HG02759 (cell line): ENCODE measurements around the gene DPM2.

Experiments used
- ATAC-seq: cut with Tn5 transposase; IDR thresholded peaks from one replicate; pipeline ENCODE4 v1.9.1; 2021; ENCODE audit warnings: mild to moderate bottlenecking, moderate library complexity; ENCODE audit not compliant: unreplicated experiment

Gene DPM2

DNA sequence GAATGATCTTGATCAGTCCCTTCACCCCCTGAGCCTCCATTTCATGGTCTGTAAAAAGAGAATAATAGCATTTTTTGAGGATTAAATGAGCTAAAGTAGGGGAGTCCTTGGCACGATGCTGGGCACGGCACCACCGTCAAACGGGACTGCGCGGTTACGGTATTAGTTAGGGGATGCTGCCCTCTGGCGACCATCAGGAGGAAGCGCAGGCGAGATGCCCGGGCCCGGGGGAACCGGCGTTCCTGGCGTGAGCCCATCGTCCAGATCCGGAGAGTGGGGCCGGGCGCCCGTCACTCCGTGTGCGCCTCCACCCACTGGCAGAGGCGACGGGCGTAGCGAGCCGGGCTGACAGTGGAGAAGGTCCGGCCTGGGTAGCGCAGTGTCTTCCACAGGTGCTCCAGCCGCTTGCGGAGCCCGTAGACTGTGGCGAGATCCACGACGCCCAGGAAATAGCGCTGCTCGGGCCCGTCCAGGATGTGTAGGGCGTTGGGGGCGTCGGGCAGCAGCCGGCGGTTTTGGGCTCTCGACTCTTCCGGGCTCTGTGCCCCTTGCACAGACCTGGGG is 16.0 kb downstream of the DPM2 start:
- no peak for ATAC-seq

GRCh38 chr9:127920794-127921193 is 16.9 kb downstream of the DPM2 start:
- ATAC-seq = no peak

- ATAC-seq = no peak
Observed at GRCh38 chr9:127919253-127919815, 18.3 kb downstream of the DPM2 start.

DNA sequence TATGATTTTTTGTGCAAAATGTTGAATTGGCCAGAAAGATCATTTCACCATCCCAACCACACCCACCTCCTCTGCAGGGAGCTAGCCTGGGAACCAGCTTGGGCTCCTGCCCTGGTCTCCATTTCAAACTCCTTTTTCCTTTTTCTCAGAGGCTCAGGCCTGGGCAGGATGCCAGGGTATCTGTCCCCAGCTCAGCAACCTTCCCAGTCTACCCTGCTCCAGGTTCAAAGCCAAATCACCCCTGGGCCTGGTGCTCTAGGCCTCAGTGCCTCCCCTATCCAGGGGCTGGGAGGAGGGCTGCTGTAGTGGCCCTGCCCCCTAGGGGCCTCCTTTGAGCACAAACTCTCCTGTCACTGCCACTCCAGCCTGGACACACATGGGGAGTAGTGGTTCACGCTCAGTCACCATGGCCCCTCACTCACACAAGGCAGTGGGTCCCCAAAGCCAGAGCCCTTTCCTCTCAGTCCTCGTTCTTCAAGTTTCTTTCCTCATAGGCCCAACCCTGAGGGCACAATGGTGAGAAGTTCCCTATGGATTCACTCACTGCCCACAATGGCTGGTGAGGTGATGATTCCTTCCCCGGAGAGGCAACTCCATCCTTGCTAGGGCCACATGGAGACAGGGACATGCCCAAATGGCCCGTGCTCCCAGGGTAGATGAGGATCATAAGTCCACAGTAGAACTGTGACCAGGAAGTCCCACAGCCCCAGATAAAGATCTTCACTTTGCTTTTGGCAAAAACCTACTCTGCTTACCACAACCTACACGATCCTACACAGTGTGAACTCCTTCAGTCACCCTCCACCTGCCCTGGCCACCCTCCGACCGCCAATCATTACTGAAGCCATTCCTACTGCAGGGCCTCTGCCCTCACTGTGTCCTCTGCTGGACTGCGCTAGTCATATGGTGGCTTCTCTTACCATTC is 19.2 kb downstream of the DPM2 start:
- ATAC-seq = no peak

GRCh38 chr9:127917603-127918002 is 20.1 kb downstream of the DPM2 start:
- ATAC-seq = peak; percentile 27

- peak; percentile 81 for ATAC-seq
Observed at GRCh38 chr9:127916720-127917581, 20.7 kb downstream of the DPM2 start, which contains the start of gene ST6GALNAC4. ST6GALNAC4 (minus strand) TSS chr9:127917041; CDS start chr9:127916419, 622 bp downstream.

GRCh38 chr9:127915801-127916719 is 21.6 kb downstream of the DPM2 start:
- ATAC-seq = peak; percentile 26

DNA sequence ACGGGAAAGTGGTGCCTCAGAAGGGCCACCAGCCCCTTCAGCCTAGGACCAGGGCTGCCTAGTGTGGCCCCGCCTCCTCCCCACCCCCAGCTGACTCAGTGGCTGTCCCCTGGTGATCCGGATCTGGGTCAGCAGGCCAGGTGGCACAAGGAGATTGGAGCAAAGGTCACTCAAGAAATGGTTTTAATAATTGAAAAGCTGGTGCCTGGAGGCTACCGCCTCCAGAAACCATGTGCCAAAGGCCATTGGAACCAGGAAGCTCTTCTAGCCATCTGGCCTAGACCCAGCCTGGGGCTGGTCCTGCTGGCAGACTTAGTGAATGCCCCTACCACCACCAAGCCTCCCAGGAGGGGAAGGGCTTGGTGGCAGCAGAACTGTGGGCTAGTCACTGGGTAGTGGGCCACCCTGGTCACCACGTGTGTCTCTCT is 22.3 kb downstream of the DPM2 start:
- ATAC-seq = no peak

- no peak for ATAC-seq
Observed at GRCh38 chr9:127913682-127914081, 24.0 kb downstream of the DPM2 start.

GRCh38 chr9:127912882-127913281 is 24.8 kb downstream of the DPM2 start:
- ATAC-seq = no peak

GRCh38 chr9:127912296-127912695 is 25.4 kb downstream of the DPM2 start:
- ATAC-seq = no peak

- ATAC-seq = no peak
Observed at GRCh38 chr9:127910613-127911205, 26.9 kb downstream of the DPM2 start.

- no peak for ATAC-seq
Observed at GRCh38 chr9:127909839-127910273, 27.8 kb downstream of the DPM2 start.

DNA sequence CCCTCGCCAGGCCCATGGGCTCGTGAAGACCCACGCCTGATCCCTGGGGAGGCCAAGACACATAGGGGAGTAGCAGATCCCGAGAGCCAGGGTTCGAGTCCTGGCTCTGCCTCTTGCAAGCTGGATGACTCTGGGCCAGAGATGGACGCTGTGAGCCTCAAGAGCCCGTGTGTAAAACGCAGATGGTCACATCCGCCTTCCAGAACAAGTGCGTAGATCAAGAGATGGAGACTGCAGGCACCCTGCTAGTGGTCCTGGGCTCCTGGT is 29.1 kb downstream of the DPM2 start:
- ATAC-seq = no peak

DNA sequence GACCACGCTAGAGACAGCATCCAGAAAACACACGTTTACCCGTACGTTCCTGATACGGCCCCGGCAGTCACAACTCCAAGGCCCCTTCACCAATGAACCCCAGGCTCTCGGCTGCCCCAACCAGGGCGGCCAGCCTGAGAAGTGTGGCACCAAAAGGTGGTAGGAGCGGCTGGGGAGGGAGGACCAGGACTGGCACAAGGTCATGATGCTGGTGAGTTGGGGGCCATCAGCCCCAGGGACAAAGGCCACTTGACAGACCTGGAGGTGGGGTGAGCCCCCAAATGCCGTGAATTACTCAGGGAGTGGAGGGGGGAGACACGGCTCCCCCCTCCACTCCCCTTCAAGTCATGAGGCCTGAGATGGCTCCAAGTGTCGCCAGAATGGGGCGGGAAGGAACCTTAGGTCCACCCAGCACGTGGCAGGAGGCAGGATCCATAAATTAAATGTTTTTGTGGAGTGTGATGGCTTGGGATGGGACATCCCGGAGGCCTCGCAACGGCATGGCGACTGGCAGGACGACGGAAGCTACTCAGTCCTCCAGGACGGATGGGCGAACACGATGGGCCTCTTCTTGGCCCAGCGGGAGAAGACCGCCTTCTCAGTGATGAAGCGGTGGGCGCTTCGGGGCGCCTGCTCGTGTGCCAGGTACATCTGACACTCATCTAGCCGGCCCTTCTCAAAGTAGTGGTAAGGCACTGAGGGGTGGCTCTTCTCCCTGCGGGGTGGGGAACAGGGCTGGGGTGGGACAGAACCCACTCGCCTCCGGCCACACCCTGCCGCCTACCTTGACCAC is 29.6 kb downstream of the DPM2 start:
- no peak for ATAC-seq

GRCh38 chr9:127905788-127906191 is 31.9 kb downstream of the DPM2 start:
- ATAC-seq = no peak

DNA sequence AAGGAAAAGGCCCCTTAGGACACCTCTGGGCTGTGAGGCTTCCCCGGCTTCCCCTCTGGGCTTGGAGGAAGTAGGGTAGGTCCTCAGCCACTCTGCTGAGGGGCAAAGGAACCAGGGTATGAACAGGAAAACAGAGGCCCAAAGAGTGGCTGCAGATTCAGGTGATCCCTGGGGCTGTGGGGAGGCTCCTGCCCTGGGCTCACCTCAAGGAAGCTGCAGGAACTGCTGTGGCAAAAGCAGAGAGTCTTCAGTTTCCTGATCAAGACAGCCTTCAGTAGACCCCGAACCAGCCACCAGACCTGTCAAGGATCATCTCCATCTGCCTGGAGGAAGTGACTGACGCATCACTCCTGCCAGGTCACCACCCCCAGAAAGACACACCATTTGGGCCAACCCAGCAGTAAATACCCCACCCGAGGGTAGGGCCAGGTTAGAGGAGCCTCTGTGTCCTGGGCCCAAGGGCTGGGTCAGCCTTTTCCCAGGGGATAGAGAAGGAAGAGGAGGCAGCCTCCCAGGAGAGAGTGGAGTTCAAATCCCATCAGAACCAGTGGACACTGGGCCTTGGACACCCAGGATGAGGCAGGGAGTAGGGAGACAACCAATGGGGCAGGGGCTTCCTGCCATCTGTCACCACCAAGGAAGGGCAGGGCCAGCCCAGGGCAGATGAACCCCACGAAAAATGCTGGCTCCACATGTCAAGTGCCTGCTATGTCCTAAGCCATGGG is 32.5 kb downstream of the DPM2 start:
- no peak for ATAC-seq

GRCh38 chr9:127904561-127905003 is 33.1 kb downstream of the DPM2 start:
- no peak for ATAC-seq
